Stimulated activated CD8-positive, alpha-beta memory T cell treated with anti-CD3 and anti-CD28 coated beads, Interleukin-7, amount 100 ng/mL, for 4 hours (primary cell): Measurements from ENCODE around the gene STX18.

ENCODE experiments used
- DNase-seq, 2 donors: peaks; one replicate each; pipeline ENCODE4 v3.0.0-alpha.2; 2020; ENCODE audit warnings: low read depth in 2 of 2

The STX18 gene

GRCh38 chr4:4440333-4441061 lies 101.4 kb downstream of the STX18 start:
- no peak for DNase-seq

- no peak for DNase-seq
Observed at GRCh38 chr4:4439782-4440181, 102.1 kb downstream of the STX18 start.

GRCh38 chr4:4438891-4439290 lies 103.0 kb downstream of the STX18 start:
- no peak for DNase-seq

- no peak for DNase-seq
Observed at GRCh38 chr4:4437798-4438470, 103.9 kb downstream of the STX18 start.

- no peak for DNase-seq
Observed at GRCh38 chr4:4436244-4436823, 105.5 kb downstream of the STX18 start.

- DNase-seq, result no peak
Observed at GRCh38 chr4:4433941-4434340, 107.9 kb downstream of the STX18 start.

GRCh38 chr4:4432341-4433125 lies 109.3 kb downstream of the STX18 start:
- DNase-seq, result no peak

GRCh38 chr4:4430492-4431195 lies 111.2 kb downstream of the STX18 start:
- no peak for DNase-seq

GRCh38 chr4:4428966-4429875 lies 112.6 kb downstream of the STX18 start:
- no peak for DNase-seq

GRCh38 chr4:4427886-4428285 lies 114.0 kb downstream of the STX18 start:
- DNase-seq, result no peak

GRCh38 chr4:4427121-4427870 lies 114.6 kb downstream of the STX18 start:
- DNase-seq, result no peak

GRCh38 chr4:4426511-4427120 lies 115.2 kb downstream of the STX18 start:
- no peak for DNase-seq

GRCh38 chr4:4425696-4426095 lies 116.2 kb downstream of the STX18 start:
- no peak for DNase-seq

- DNase-seq, result no peak
Observed at GRCh38 chr4:4425119-4425690, 116.6 kb downstream of the STX18 start.

GRCh38 chr4:4424499-4425115 lies 117.2 kb downstream of the STX18 start:
- no peak for DNase-seq

- no peak for DNase-seq
Observed at GRCh38 chr4:4423706-4424498, 117.9 kb downstream of the STX18 start.

GRCh38 chr4:4422856-4423499 lies 118.9 kb downstream of the STX18 start:
- DNase-seq, result no peak
